Gastrocnemius medialis (tissue), 4 donors: ENCODE measurements around the gene GRID1. TPM values are rescaled to one million over a fixed set of nuclear protein-coding genes. Genes with fewer than 3 reads are reported as not detected.

ENCODE experiments used
- ATAC-seq, 2 donors: fragments of 150-250 bp; one replicate each; pipeline ENCODE4 v1.9.1; 2016
- DNase-seq, 2 donors: peaks; one replicate each; pipeline ENCODE4 v3.0.0-alpha.2; 2019
- H3K27ac ChIP-seq, 4 donors: fragments of 200-600 bp; sonication (generic); 1 replicate in 1 of 4; 2 replicates in 3 of 4; pipeline ENCODE4 v1.5.1; 2016 to 2018; ENCODE audit warnings: mild to moderate bottlenecking in 2 of 4, moderate library complexity in 1 of 4
- H3K27me3 ChIP-seq, 3 donors: fragments of 200-600 bp; sonication (generic) in 2 of 3; 1 replicate in 1 of 3; 2 replicates in 2 of 3; pipeline versions ENCODE4 v1.5.1 to v1.6.0; 2016 to 2019; ENCODE audit warnings: mild to moderate bottlenecking in 1 of 3, moderate library complexity in 1 of 3
- H3K36me3 ChIP-seq, 2 donors: fragments of 200-600 bp; sonication (generic) in 1 of 2; one replicate each; pipeline ENCODE4 v1.5.1; 2017 to 2018
- H3K4me1 ChIP-seq, 2 donors: fragments of 200-600 bp; sonication (generic) in 1 of 2; one replicate each; pipeline ENCODE4 v1.5.1; 2016 to 2017; ENCODE audit warnings: mild to moderate bottlenecking in 2 of 2
- H3K4me3 ChIP-seq, 4 donors: fragments of 200-600 bp; sonication (generic) in 3 of 4; 1 replicate in 1 of 4; 2 replicates in 3 of 4; pipeline ENCODE4 v1.5.1; 2016 to 2019; ENCODE audit warnings: mild to moderate bottlenecking in 2 of 4
- H3K9me3 ChIP-seq, 3 donors: fragments of 200-600 bp; sonication (generic) in 2 of 3; 1 replicate in 1 of 3; 2 replicates in 2 of 3; pipeline ENCODE4 v1.5.1; 2016 to 2019
- CTCF ChIP-seq, 5 experiments: fragments of 450-650 bp in 3 of 5; fragments of 200-600 bp in 2 of 5; sonication (generic) in 2 of 5; IDR thresholded peaks in 4 of 5; conservative IDR thresholded peaks in 1 of 5; 1 replicate in 4 of 5; 2 replicates in 1 of 5; pipeline ENCODE4 v1.5.1; 2016 to 2019; ENCODE audit warnings: antibody characterized with exemption in 5 of 5, mild to moderate bottlenecking in 3 of 5, moderate library complexity in 3 of 5
- POLR2A ChIP-seq, 2 donors: fragments of 450-650 bp; IDR thresholded peaks; one replicate each; pipeline ENCODE4 v1.6.1; 2017; ENCODE audit warnings: antibody characterized with exemption in 2 of 2, mild to moderate bottlenecking in 2 of 2, moderate library complexity in 2 of 2
- in situ Hi-C, 4 donors: fragments of 200-750 bp; cut with MboI; loops; one replicate each; pipeline versions ENCODE4 v1.15.0 to v1.8.0; 2017; ENCODE audit warnings: low sequenced_read_pairs in 4 of 4
- intact Hi-C: fragments of 100-400 bp; cut with DNase I; formaldehyde crosslinking; loops from one replicate; pipeline ENCODE4 v1.15.1; 2023; ENCODE audit warnings: low total_unique reads
- total RNA-seq, 4 donors: library from RNA; depleted of rRNA; stranded (reverse); fragments of >200 nt; gene quantifications; one replicate each; pipeline versions ENCODE4 v1.1.0 to v1.2.3, GENCODE V29; 2016

Gene GRID1
- total RNA-seq, 4 donors from 2014 or later: 0.17 to 1.4 (median 0.79) TPM

- in situ Hi-C loops: no loop called here
- ATAC-seq (no peak), DNase-seq (no peak)
- Histone ChIP-seq H3K27me3 (no peaks in the 10 kb centered on the region), H3K36me3 (no peaks in the 10 kb centered on the region), H3K9me3 (no peaks in the 10 kb centered on the region), H3K4me1 (no peaks in the 10 kb centered on the region), H3K27ac (no peak overlapping the region), H3K4me3 (no peak overlapping the region)
- intact Hi-C loops: no loop called here
- no peak for TF ChIP-seq POLR2A (IDR thresholded peaks at IDR 0.05)
- no peak for TF ChIP-seq CTCF (IDR thresholded peaks at IDR 0.05 in 4 of 5, conservative IDR thresholded peaks at IDR 0.05 in 1 of 5)
These were observed 509.3 kb downstream of the GRID1 start for GRCh38 chr10:85857305-85857704.

GRCh38 chr10:85851934-85852333, 514.7 kb downstream of the GRID1 start:
- no peak for DNase-seq

GRCh38 chr10:85851325-85851724, 515.3 kb downstream of the GRID1 start:
- intact Hi-C loops: no loop called here
- Histone ChIP-seq H3K36me3 (no peaks in the 10 kb centered on the region), H3K4me3 (no peak overlapping the region), H3K4me1 (no peaks in the 10 kb centered on the region), H3K9me3 (no peaks in the 10 kb centered on the region), H3K27me3 (no peaks in the 10 kb centered on the region), H3K27ac (no peak overlapping the region)
- no peak for ATAC-seq
- in situ Hi-C loops: no loop called here
- TF ChIP-seq CTCF (IDR thresholded peaks at IDR 0.05 in 4 of 5, conservative IDR thresholded peaks at IDR 0.05 in 1 of 5) (no peak), POLR2A (IDR thresholded peaks at IDR 0.05) (no peak)
- DNase-seq: no peak

More at GRCh38 chr10:85851934-85852333, 514.7 kb downstream of the GRID1 start:
- Histone ChIP-seq H3K9me3 (no peaks in the 10 kb centered on the region), H3K4me3 (no peak overlapping the region), H3K27ac (no peak overlapping the region), H3K27me3 (no peaks in the 10 kb centered on the region), H3K36me3 (no peaks in the 10 kb centered on the region), H3K4me1 (no peaks in the 10 kb centered on the region)
- intact Hi-C loops (no loop called here), in situ Hi-C loops (no loop called here)
- no peak for ATAC-seq
- TF ChIP-seq POLR2A (IDR thresholded peaks at IDR 0.05) (no peak), CTCF (IDR thresholded peaks at IDR 0.05 in 4 of 5, conservative IDR thresholded peaks at IDR 0.05 in 1 of 5) (no peak)

- ATAC-seq: no peak
These were observed 515.9 kb downstream of the GRID1 start for GRCh38 chr10:85850736-85851135.

More at GRCh38 chr10:85850736-85851135, 515.9 kb downstream of the GRID1 start:
- in situ Hi-C loops: no loop called here
- Histone ChIP-seq H3K27me3 (no peaks in the 10 kb centered on the region), H3K4me1 (no peaks in the 10 kb centered on the region), H3K27ac (no peak overlapping the region), H3K36me3 (no peaks in the 10 kb centered on the region), H3K9me3 (no peaks in the 10 kb centered on the region), H3K4me3 (no peak overlapping the region)
- DNase-seq: no peak
- intact Hi-C loops: no loop called here
- TF ChIP-seq CTCF (IDR thresholded peaks at IDR 0.05 in 4 of 5, conservative IDR thresholded peaks at IDR 0.05 in 1 of 5) (no peak), POLR2A (IDR thresholded peaks at IDR 0.05) (no peak)
